GM19395 (cell line): Measurements from ENCODE around the gene BANP.
"Not testable (repeated sequence)": the region's sequence is repeated elsewhere in the genome, so short reads cannot be mapped to it uniquely, and the experiment has no call there.

Experiments used
- ATAC-seq: cut with Tn5 transposase; IDR thresholded peaks from one replicate; pipeline ENCODE4 v1.9.1; 2021; ENCODE audit warnings: mild to moderate bottlenecking, moderate library complexity; ENCODE audit not compliant: unreplicated experiment

Gene BANP

GRCh38 chr16:87926246-87927194 is 24.7 kb upstream of the BANP start:
- no peak for ATAC-seq

GRCh38 chr16:87927195-87927562 is 24.1 kb upstream of the BANP start:
- no peak for ATAC-seq

GRCh38 chr16:87929986-87930385 is 21.2 kb upstream of the BANP start:
- ATAC-seq: no peak

GRCh38 chr16:87930456-87930855 is 20.8 kb upstream of the BANP start:
- ATAC-seq: no peak

DNA sequence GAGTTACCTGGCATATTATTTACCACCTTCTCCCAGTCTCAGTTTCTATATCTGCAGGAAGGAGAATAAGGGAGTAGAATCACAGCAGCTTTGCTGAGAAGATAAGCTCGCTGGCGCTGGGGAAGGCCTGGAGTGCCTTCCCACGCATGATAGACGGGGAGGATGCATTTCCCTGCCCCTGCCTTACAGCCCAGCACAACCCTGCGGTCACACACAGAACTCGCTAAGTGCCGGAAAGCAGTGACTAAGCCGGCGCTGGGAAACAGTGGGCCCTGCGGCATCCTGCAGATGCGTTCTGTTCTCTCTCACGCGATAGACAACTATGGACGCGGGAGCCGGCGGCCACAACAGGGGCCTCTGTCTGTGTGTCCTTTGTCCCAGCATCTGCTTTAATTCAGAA is 19.7 kb upstream of the BANP start:
- no peak for ATAC-seq

- not testable (repeated sequence) for ATAC-seq
Measured at GRCh38 chr16:87932475-87933139, 18.6 kb upstream of the BANP start.

- ATAC-seq: no peak
Measured at GRCh38 chr16:87933140-87933495, 18.1 kb upstream of the BANP start.

DNA sequence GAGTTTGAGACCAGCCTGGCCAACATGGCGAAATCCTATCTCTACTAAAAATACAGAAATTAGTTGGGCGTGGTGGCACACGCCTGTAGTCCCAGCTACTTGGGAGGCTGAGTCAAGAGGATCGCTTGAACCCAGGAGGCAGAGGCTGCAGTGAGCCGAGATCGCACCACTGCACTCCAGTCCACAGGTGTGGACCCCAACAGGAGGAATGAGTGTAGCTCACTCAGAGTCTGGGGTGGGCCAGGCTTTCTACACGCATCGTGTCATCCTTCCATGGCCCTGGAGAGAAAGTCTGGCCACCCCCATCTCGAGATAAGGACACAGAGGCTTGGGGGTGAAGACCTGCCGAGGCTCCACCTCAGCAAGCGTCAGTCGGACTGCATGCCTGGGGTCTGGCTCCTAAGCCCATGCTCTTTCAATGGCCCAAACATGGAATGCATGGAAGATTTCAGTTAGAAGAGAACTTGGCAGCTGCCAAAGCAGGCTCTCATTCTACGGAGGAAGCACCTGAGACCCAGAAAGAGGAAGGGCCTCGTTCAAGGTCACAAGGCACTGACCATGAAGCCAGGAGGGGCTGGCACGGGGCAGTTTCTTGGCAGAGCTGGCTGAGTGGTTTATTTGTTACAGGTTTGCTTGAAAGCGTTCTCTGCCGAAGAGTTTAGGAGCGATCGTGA is 16.3 kb upstream of the BANP start:
- ATAC-seq: not testable (repeated sequence)

DNA sequence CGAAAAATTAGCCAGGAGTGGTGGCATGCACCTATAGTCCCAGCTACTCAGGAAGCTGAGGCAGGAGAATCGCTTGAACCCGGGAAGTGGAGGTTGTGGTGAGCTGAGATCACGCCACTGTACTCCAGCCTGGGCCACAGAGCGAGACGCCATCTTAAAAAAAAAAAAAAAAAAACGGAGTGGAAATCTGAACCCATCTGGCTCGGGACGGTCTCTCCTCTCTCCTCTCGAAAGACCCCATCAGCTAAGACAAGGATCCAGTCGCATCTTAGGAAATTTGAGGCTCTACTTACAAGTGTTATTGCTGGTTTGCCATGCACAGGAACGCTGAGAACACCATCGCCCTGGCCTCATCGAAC is 15.2 kb upstream of the BANP start:
- not testable (repeated sequence) for ATAC-seq

DNA sequence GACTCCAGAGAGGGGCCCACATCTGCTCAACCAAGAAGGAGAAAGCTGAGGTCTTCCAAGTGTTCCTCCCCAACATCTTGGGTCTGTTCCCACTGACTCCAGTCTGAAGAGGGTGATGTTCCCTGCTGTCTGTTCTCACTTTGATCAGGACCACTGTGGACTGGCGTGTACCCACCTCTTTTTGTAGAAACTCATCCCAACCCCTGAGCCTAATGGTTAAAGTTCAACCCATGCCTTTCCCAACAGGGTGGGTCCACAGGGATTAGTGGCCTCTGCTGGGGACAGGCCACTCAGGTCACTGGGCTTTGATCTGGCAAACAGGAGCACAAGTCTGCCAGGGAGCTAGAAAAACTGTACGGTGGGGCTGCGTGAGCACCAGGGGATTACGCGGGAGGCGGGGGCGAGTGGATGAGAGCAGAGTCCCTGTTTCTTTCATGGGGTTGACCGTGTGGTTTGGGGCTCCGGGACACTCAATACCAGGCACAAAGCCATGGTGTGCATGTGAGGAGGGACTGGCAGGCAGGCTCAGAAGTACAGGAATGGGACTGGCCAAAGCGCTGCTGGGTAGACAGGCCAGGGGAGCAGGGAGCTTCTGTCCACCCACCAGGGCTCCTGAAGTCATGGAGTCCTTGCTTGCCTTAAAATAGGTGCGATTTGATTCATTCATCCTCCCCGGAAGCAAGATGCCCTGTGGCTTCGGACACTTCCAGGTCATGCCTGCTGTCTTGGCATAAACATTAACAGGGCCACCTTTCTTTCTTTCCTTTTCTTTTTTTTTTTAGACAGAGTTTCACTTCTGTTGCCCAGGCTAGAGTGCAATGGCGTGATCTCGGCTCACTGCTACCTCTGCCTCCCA is 14.6 kb upstream of the BANP start, which contains the start of gene CA5A:
TSS of gene CA5A (minus strand) at position 155 of the 856 bp plus-strand sequence. CDS start at position 76, 79 bp downstream.
- no peak for ATAC-seq

DNA sequence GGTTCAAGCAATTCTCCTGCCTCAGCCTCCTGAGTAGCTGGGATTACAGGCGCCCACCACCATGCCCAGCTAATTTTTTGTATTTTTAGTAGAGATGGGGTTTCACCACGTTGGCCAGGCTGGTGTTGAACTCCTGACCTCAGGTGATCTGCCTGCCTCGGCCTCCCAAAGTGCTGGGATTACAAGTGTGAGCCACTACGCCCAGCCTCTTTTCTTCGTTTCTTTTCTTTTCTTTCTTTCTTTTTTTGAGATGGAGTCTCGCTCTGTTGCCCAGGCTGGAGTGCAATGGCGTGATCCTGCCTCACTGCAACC is 14.0 kb upstream of the BANP start:
- ATAC-seq: not testable (repeated sequence)

DNA sequence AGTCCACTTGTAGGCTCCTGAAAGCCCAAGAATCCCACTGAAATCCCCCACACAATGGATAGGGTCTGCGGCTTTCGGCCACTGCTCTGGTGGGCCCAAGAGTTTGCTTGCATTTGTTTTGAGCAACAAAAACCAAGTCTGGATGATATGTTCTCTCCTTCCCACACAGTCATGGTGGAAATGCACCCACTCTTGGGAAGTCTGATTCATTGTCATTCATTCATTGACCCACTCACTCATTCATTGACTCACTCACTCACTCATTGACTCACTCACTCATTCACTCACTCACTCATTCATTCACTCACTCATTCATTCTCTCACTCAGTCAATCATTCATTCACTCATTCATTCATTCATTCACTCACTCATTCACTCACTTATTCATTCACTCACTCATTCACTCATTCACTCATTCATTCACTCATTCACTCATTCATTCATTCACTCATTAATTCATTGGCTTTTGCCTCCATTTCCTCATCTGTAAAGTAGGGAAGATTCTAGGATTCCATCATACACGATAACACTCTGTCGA is 12.8 kb upstream of the BANP start:
- ATAC-seq: no peak

DNA sequence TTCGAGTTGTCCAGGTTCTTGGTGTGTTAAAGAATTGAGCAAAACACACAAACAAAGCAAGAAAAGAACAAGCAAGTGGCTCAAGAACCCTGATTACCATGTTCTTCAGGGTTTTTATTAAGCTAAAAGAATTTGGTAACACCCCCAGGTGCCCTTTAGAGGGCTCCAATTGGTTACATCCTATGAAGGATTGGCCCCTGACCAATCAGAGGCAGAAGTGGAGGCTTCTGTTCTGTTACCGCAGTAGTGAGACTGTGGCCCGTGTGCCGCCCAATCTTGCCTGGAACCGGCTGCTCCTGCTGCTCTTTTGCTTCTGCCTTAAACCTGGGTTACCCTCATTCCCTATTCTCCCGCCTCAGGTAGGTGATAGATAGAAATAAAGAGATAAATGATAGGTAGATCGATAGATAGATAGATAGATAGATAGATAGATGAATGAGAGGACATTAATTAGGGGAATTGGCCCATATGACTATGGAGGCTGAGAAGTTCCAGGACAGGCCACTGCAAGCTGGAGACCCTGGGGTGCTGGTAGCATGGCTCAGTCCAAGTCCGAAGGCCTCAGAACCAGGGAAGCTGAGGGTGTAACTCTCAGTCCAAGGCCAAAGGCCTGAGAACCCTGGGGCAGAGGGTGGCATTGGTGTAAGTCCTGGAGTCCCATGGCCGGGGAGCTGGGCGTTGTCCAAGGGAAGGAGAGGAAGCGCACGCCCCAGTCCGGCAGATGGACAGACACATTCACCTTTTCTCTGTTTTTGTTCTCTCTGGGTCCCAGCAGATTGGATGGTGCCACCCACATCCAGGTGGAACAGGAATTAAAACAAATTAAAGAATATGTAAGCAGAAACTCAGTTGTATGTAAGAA is 11.4 kb upstream of the BANP start:
- ATAC-seq: no peak

DNA sequence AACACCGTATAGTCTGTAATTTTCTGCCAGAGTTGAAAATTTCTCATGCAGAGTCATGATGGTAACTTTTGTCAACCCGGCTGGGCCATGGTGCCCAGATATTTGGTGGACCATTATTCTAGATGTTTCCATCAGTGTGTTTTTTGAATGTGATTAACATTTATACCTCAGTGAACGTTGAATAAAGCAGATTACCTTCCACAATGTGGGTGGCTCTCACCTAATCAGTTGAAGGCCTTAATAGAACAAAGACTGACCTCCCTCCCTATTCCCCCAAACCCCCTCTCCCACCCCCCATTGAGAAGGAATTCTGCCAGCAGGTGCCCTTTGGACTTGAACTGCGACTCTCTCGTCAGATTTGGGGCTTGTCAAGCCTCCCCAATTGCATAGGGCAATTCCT is 8.6 kb upstream of the BANP start:
- no peak for ATAC-seq

GRCh38 chr16:87945351-87946042 is 5.7 kb upstream of the BANP start:
- no peak for ATAC-seq

DNA sequence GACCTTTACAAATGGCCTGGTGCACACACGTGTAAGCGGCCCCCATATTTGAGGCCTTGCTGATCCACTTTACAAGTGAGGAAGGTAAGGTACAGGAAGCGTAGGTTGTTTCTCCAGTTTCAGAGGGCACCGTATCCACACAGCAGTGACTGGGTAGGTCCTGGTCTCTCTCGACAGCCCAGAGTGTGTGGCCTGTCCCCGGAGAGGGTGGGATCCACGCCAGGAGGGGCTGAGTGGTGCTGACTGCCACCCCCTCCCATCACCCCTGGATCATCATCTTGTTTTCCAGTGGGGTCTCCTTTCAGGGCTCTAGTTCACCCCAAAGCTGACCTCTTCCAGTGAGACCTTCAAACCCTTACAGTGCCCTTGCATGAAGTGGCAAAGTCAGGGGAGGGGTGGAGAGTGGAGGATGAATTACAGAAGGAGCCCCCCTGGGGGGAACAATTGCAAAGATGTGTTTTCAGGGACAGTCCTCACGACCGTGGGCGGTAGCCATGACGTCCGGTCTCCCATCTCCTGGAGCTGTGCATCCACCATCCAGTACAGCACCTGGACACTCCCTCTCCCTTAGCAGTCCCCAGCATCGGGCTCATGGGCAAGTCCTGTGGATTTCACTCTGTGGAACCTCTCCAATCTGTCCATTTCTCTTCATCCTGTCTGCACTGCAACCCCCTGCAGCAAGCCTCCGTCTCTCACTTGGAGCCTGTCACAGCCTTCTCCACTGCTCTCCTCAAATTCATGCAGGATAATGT is 4.5 kb upstream of the BANP start:
- no peak for ATAC-seq

- no peak for ATAC-seq
Measured at GRCh38 chr16:87947356-87948118, 3.7 kb upstream of the BANP start.

DNA sequence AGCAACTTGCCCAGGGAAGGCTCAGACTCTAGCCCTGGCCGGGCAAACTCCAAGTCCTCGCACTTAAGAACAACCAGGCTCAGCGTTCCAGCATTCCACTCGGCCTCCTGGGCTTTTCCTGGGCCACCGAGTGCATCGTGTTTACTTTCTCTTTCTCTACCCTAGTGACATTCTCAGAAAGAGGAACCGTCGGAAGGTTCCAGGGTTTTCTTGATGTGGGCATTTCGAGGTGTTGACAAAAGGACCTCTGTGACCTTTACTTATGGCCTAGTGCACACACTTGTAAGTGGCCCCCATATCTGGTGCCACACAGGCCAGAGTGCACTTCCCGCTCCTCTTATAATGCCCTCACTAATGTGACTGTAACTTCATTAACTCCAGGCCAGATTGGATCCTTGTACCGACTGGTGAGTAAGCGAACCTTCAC is 3.1 kb upstream of the BANP start:
- ATAC-seq: no peak
